ENCODE data around the gene WDR59. TPM values are rescaled to one million over a fixed set of nuclear protein-coding genes. Genes with fewer than 3 reads are reported as not detected.
"Not testable (repeated sequence)": the region's sequence is repeated elsewhere in the genome, so short reads cannot be mapped to it uniquely, and the experiment has no call there.

WDR59 gene
- total RNA-seq, 2 experiments from 2014 or later = 67.1 to 72.3 TPM

GRCh38 chr16:74991268-74991592 lies 6.3 kb upstream of the WDR59 start:
- ChIA-PET CTCF (interaction anchor here (1.6 kb wide), 1 partner anchor 120 kb away, joined by 6 read pairs; no protein-coding TSS in a partner anchor), POLR2A (no interaction called here)
- H3K27me3 Mint-ChIP-seq = peaks cover 8% of the 10 kb centered on the region
- no peak overlapping the region for H3K27ac Mint-ChIP-seq
- H3K36me3 Mint-ChIP-seq (ENCODE audit: low read depth) = no peaks in the 10 kb centered on the region
- H3K9me3 Mint-ChIP-seq = no peaks in the 10 kb centered on the region
- H3K4me1 Mint-ChIP-seq = no peaks in the 10 kb centered on the region
- no peak overlapping the region for H3K4me3 Mint-ChIP-seq
- DNase-seq = no peak

GRCh38 chr16:74990832-74991231 lies 5.9 kb upstream of the WDR59 start:
- no peak for DNase-seq
- Mint-ChIP-seq H3K36me3 (ENCODE audit: low read depth) (no peaks in the 10 kb centered on the region), H3K27ac (no peak overlapping the region), H3K4me1 (no peaks in the 10 kb centered on the region), H3K4me3 (no peak overlapping the region), H3K27me3 (peaks cover 4% of the 10 kb centered on the region), H3K9me3 (no peaks in the 10 kb centered on the region)
- ChIA-PET POLR2A (no interaction called here), CTCF (interaction anchor here (8.8 kb wide), 1 partner anchor 119 kb away, joined by 73 read pairs; no protein-coding TSS in a partner anchor)

GRCh38 chr16:74989864-74990263 lies 4.9 kb upstream of the WDR59 start:
- CTCF ChIA-PET = interaction anchor here (8.8 kb wide), 1 partner anchor 120 kb away, joined by 73 read pairs; no protein-coding TSS in a partner anchor
- H3K27ac Mint-ChIP-seq, H3K9me3 Mint-ChIP-seq: not testable (repeated sequence)

DNA sequence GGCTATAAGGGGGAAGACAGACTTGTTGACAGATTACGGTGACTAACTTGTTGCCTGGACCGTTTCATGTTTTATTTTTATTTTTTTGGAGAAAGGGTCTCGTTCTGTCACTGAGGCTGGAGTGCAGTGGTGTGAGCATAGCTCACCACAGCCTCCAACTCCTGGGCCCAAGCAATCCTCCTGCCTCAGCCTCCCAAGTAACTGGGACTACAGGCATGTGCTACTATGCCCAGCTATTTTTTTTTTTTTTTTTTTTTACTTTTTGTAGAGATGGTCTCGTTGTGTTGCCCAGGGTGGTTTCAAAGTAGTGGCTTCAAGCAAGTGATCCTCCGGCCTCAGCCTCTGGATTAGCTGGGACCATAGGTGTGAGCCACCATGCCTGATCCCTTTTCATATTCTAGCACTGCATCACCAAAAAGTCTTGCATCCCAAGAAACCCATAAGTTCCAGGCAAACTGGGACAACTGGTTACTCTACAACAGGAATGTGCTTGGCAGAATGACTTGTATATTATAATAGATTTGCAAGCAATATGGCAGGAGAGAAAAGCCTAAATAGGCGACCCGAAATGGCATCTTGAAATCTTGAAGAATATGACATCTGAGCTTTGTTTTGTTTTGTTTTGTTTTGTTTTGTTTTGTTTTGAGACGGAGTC lies 2.2 kb upstream of the WDR59 start:
- ChIA-PET CTCF (interaction anchor here (4.1 to 8.8 kb wide), 2 partner anchors 10 to 123 kb away, joined by 36 to 73 read pairs; partner anchors contain the start of gene ZNRF1), POLR2A (interaction anchor here (2.0 kb wide), 1 partner anchor 11 kb away, joined by 5 read pairs; the partner anchor contains the start of gene ZNRF1)
- Mint-ChIP-seq H3K36me3 (ENCODE audit: low read depth) (no peaks in the 10 kb centered on the region), H3K4me3 (no peak overlapping the region), H3K27me3 (no peaks in the 10 kb centered on the region), H3K4me1 (peaks cover 24% of the 10 kb centered on the region), H3K9me3 (no peaks in the 10 kb centered on the region), H3K27ac (no peak overlapping the region)
- no peak for DNase-seq

More at GRCh38 chr16:74989864-74990263, 4.9 kb upstream of the WDR59 start:
- H3K4me1 Mint-ChIP-seq; H3K4me3 Mint-ChIP-seq; POLR2A ChIA-PET; H3K36me3 Mint-ChIP-seq (ENCODE audit: low read depth); DNase-seq; H3K27me3 Mint-ChIP-seq: not testable (repeated sequence)

DNA sequence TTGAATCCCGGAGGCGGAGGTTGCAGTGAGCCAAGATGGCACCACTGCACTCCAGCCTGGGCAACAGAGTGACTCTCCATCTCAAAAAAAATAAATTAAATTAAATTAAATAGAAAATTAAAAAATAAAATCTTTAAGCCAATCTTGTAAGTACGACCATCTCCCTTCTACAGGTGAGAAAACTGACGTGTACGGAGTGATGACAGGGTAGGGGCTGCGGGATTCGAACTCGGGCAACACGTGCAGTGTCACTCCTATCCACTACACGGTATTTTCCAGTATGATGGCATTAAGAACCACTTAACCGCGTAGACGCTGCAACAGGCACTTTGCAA lies 762 bp downstream of the WDR59 start:
- H3K4me1 Mint-ChIP-seq = peaks cover 25% of the 10 kb centered on the region
- no peaks in the 10 kb centered on the region for H3K27me3 Mint-ChIP-seq
- H3K9me3 Mint-ChIP-seq = no peaks in the 10 kb centered on the region
- ChIA-PET CTCF (interaction anchor here (0.8 to 8.8 kb wide), 4 partner anchors 13 to 257 kb away, joined by 3 to 73 read pairs (median 22); partner anchors contain the start of gene ZNRF1), POLR2A (interaction anchor here (0.6 to 2.2 kb wide), 8 partner anchors 9 to 664 kb away, joined by 3 to 11 read pairs (median 6); partner anchors contain the start of genes KARS1, RFWD3, TERF2IP and ZNRF1)
- H3K4me3 Mint-ChIP-seq = peak overlapping the region; percentile 99
- H3K36me3 Mint-ChIP-seq (ENCODE audit: low read depth) = no peaks in the 10 kb centered on the region
- H3K27ac Mint-ChIP-seq = peak overlapping the region; percentile 86
- DNase-seq = no peak

- CTCF ChIA-PET = interaction anchor here (1.6 to 8.8 kb wide), 2 partner anchors 16 to 128 kb away, joined by 7 to 73 read pairs; partner anchors contain the start of gene ZNRF1
- H3K4me3 Mint-ChIP-seq = no peak overlapping the region
- H3K4me1 Mint-ChIP-seq = peaks cover 30% of the 10 kb centered on the region
These were observed 2.7 kb downstream of the WDR59 start for GRCh38 chr16:74982256-74982655.

GRCh38 chr16:74975591-74975990 lies 9.3 kb downstream of the WDR59 start:
- peaks cover 4% of the 10 kb centered on the region for H3K4me1 Mint-ChIP-seq
- H3K9me3 Mint-ChIP-seq = no peaks in the 10 kb centered on the region
- ChIA-PET POLR2A (interaction anchor here (1.5 kb wide), 1 partner anchor 10 kb away, joined by 4 read pairs; the partner anchor contains the start of gene WDR59), CTCF (no interaction called here)
- no peaks in the 10 kb centered on the region for H3K27me3 Mint-ChIP-seq
- no peak for DNase-seq
- no peak overlapping the region for H3K4me3 Mint-ChIP-seq
- no peak overlapping the region for H3K27ac Mint-ChIP-seq
- peaks cover 7% of the 10 kb centered on the region for H3K36me3 Mint-ChIP-seq (ENCODE audit: low read depth)

More at GRCh38 chr16:74982256-74982655, 2.7 kb downstream of the WDR59 start:
- no peaks in the 10 kb centered on the region for H3K9me3 Mint-ChIP-seq
- POLR2A ChIA-PET = no interaction called here
- no peaks in the 10 kb centered on the region for H3K27me3 Mint-ChIP-seq
- H3K36me3 Mint-ChIP-seq (ENCODE audit: low read depth) = peaks cover 5% of the 10 kb centered on the region
- no peak for DNase-seq
- no peak overlapping the region for H3K27ac Mint-ChIP-seq

- Mint-ChIP-seq H3K36me3 (ENCODE audit: low read depth) (peaks cover 5% of the 10 kb centered on the region), H3K4me3 (no peak overlapping the region), H3K4me1 (peaks cover 4% of the 10 kb centered on the region), H3K27me3 (no peaks in the 10 kb centered on the region), H3K27ac (no peak overlapping the region), H3K9me3 (no peaks in the 10 kb centered on the region)
- no peak for DNase-seq
- POLR2A ChIA-PET = no interaction called here
- CTCF ChIA-PET = no interaction called here
These were observed 11.6 kb downstream of the WDR59 start for GRCh38 chr16:74973304-74973703.

DNA sequence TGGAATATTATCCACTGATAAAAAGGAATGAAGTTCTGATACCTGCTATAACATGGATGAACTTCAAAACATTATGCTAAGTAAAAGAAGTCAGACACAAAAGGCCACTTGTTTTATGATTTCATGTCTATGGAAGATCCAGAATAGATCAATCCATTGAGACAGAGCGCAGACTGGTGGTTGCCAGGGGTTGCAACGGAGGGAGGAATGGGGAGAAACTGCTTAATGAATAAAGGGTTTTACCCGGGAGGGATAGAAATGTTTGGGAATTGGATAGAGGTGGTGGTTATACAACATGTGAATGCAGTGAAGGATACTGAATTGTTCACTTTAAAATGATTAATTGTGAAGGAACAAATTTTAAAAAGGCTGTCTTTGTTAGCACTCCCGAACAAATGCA lies 30.2 kb downstream of the WDR59 start:
- ChIA-PET POLR2A (no interaction called here), CTCF (no interaction called here)
- no peak overlapping the region for H3K27ac Mint-ChIP-seq
- H3K27me3 Mint-ChIP-seq = no peaks in the 10 kb centered on the region
- no peak for DNase-seq
- no peak overlapping the region for H3K4me3 Mint-ChIP-seq
- peaks cover 35% of the 10 kb centered on the region for H3K36me3 Mint-ChIP-seq (ENCODE audit: low read depth)
- H3K9me3 Mint-ChIP-seq = no peaks in the 10 kb centered on the region
- no peaks in the 10 kb centered on the region for H3K4me1 Mint-ChIP-seq

- Mint-ChIP-seq H3K9me3 (no peaks in the 10 kb centered on the region), H3K27me3 (no peaks in the 10 kb centered on the region), H3K27ac (no peak overlapping the region), H3K36me3 (ENCODE audit: low read depth) (peaks cover 45% of the 10 kb centered on the region), H3K4me1 (no peaks in the 10 kb centered on the region), H3K4me3 (no peak overlapping the region)
- ChIA-PET CTCF (interaction anchor here (1.1 to 1.7 kb wide), 2 partner anchors 31 to 90 kb away, joined by 3 to 5 read pairs; no protein-coding TSS in a partner anchor), POLR2A (no interaction called here)
- DNase-seq = no peak
These were observed 33.2 kb downstream of the WDR59 start for GRCh38 chr16:74951681-74952080.

DNA sequence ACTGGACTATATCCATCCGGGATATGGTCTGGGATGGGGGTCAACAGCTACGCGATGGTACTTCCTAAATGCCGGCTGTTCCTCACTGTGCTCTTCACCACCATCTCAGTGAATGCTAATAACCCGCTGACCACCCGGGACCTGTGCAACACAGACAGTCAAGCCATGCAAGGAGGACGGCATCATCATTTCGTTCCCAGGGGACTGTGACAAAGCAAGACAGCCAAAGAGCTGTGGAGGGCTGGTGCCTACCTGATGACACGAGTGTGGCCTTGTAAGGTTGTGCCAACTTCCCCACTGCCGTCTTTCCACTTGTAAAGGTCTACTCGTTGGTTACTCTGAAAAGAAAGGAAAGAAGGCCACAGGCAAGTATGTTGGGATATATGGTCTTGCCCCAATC lies 33.7 kb downstream of the WDR59 start:
- ChIA-PET CTCF (interaction anchor here (1.1 to 1.7 kb wide), 2 partner anchors 31 to 89 kb away, joined by 3 to 5 read pairs; no protein-coding TSS in a partner anchor), POLR2A (no interaction called here)
- no peaks in the 10 kb centered on the region for H3K4me1 Mint-ChIP-seq
- H3K27me3 Mint-ChIP-seq = no peaks in the 10 kb centered on the region
- H3K27ac Mint-ChIP-seq = no peak overlapping the region
- peaks cover 44% of the 10 kb centered on the region for H3K36me3 Mint-ChIP-seq (ENCODE audit: low read depth)
- no peaks in the 10 kb centered on the region for H3K9me3 Mint-ChIP-seq
- DNase-seq = no peak
- no peak overlapping the region for H3K4me3 Mint-ChIP-seq

DNA sequence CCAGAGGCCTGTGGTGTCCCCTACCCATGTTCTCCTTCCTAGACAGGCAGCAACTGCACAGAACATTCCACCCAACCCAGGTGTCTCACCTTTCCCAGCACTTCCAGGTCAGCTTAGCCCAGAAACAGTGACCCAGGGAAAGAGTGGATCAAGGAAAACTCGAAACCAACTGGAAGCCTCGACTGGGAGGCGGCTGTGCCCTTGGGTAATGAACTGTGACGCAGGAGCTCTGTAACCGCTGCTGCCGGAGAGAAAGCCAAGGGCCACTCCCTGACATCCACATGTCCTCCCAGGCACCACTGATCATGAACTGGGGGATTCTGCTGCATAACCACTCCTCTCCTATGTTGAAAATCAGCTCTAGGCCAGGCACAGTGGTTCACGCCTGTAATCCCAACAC lies 34.4 kb downstream of the WDR59 start:
- Mint-ChIP-seq H3K4me3 (no peak overlapping the region), H3K27me3 (no peaks in the 10 kb centered on the region), H3K4me1 (no peaks in the 10 kb centered on the region), H3K9me3 (no peaks in the 10 kb centered on the region), H3K36me3 (ENCODE audit: low read depth) (peaks cover 41% of the 10 kb centered on the region), H3K27ac (no peak overlapping the region)
- ChIA-PET POLR2A (no interaction called here), CTCF (interaction anchor here (0.5 to 1.7 kb wide), 3 partner anchors 30 to 90 kb away, joined by 3 to 5 read pairs (median 4); no protein-coding TSS in a partner anchor)
- no peak for DNase-seq

GRCh38 chr16:74949309-74949708 lies 35.6 kb downstream of the WDR59 start:
- H3K27me3 Mint-ChIP-seq = no peaks in the 10 kb centered on the region
- ChIA-PET CTCF (no interaction called here), POLR2A (no interaction called here)
- H3K27ac Mint-ChIP-seq = no peak overlapping the region
- H3K36me3 Mint-ChIP-seq (ENCODE audit: low read depth) = peaks cover 37% of the 10 kb centered on the region
- no peaks in the 10 kb centered on the region for H3K9me3 Mint-ChIP-seq
- no peaks in the 10 kb centered on the region for H3K4me1 Mint-ChIP-seq
- no peak for DNase-seq
- no peak overlapping the region for H3K4me3 Mint-ChIP-seq

DNA sequence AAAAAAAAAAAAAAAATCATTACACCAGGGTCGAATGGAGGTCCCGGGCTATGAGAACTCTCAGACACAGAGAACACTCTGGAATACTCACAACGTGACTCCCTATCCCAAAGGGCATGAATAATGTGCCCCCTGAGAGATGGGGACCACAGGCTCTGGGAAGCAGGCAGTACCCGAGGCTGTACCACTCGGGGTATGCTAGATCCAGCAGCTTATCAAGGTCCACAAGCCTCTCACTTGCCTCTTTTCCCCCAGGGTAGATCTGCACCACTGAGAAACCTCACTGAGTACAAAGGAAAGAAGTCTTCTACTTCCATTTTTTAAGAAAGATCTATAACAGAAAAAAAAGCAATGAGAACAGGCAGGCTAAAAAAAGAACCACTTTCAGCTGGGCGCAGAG lies 40.5 kb downstream of the WDR59 start:
- Mint-ChIP-seq H3K4me1 (no peaks in the 10 kb centered on the region), H3K27me3 (no peaks in the 10 kb centered on the region), H3K4me3 (no peak overlapping the region), H3K36me3 (ENCODE audit: low read depth) (peaks cover 49% of the 10 kb centered on the region), H3K27ac (no peak overlapping the region), H3K9me3 (no peaks in the 10 kb centered on the region)
- ChIA-PET CTCF (no interaction called here), POLR2A (no interaction called here)
- DNase-seq = no peak
